Neuronal stem cell (in vitro differentiated cells): ENCODE results near the gene EXOC3.

ENCODE experiments used
- DNase-seq: peaks from one replicate; pipeline ENCODE4 v3.0.0-alpha.2; 2013; ENCODE audit warnings: low spot score
- H2AFZ ChIP-seq: one replicate; pipeline ENCODE4 v1.6.1; 2013; ENCODE audit warnings: mild to moderate bottlenecking, low read length, inconsistent platforms
- H2AK5ac ChIP-seq: 2 replicates; pipeline ENCODE4 v1.6.1; 2013; ENCODE audit warnings: low read depth, mild to moderate bottlenecking, inconsistent platforms, low read length, moderate library complexity, mixed read lengths
- H2BK120ac ChIP-seq: 2 replicates; pipeline ENCODE4 v1.6.1; 2013; ENCODE audit warnings: low read depth, mild to moderate bottlenecking, inconsistent platforms, low read length, moderate library complexity, mixed read lengths
- H2BK12ac ChIP-seq: one replicate; pipeline ENCODE4 v1.6.1; 2013; ENCODE audit warnings: low read length, inconsistent platforms
- H2BK15ac ChIP-seq: 2 replicates; pipeline ENCODE4 v1.6.1; 2013; ENCODE audit warnings: mild to moderate bottlenecking, low read length, inconsistent platforms, mixed read lengths
- H2BK5ac ChIP-seq: one replicate; pipeline ENCODE4 v1.6.1; 2013; ENCODE audit warnings: inconsistent platforms, mild to moderate bottlenecking, low read length, moderate library complexity
- H3K14ac ChIP-seq: one replicate; pipeline ENCODE4 v1.6.1; 2013; ENCODE audit warnings: low read length, inconsistent platforms
- H3K18ac ChIP-seq: 2 replicates; pipeline ENCODE4 v1.6.1; 2013; ENCODE audit warnings: low read length, inconsistent platforms
- H3K23ac ChIP-seq: 2 replicates; pipeline ENCODE4 v1.6.1; 2013; ENCODE audit warnings: low read depth, mild to moderate bottlenecking, mixed read lengths, low read length, inconsistent platforms; ENCODE audit not compliant: poor library complexity
- H3K27ac ChIP-seq: replicated peaks from 3 replicates; pipeline ENCODE4 v1.5.1; 2013; ENCODE audit warnings: low read length, inconsistent platforms
- H3K27me3 ChIP-seq, 3 experiments: 2 replicates each; pipeline ENCODE4 v1.6.1; 2013; ENCODE audit warnings: low read length in 3 of 3, mild to moderate bottlenecking in 2 of 3, inconsistent platforms in 1 of 3, low read depth in 1 of 3, mixed read lengths in 1 of 3, moderate library complexity in 1 of 3; ENCODE audit not compliant: control insufficient read depth in 3 of 3, insufficient read depth in 3 of 3
- H3K36me3 ChIP-seq, 2 donors: replicated peaks in 1 of 2; 2 replicates each; pipeline ENCODE4 v1.6.1; 2013; ENCODE audit warnings: low read length in 2 of 2; ENCODE audit not compliant: control insufficient read depth in 2 of 2, insufficient read depth in 2 of 2
- H3K4ac ChIP-seq: 2 replicates; pipeline ENCODE4 v1.6.1; 2013; ENCODE audit warnings: inconsistent platforms, mild to moderate bottlenecking, low read length, moderate library complexity
- H3K4me1 ChIP-seq, 2 donors: 1 replicate in 1 of 2; 2 replicates in 1 of 2; pipeline ENCODE4 v1.6.1; 2013; ENCODE audit warnings: low read length in 2 of 2, low read depth in 1 of 2; ENCODE audit not compliant: control insufficient read depth in 2 of 2, insufficient read depth in 1 of 2
- H3K4me2 ChIP-seq: one replicate; pipeline ENCODE4 v1.6.1; 2013; ENCODE audit warnings: mild to moderate bottlenecking, low read length, inconsistent platforms; ENCODE audit not compliant: insufficient read depth, poor library complexity, severe bottlenecking
- H3K4me3 ChIP-seq, 2 donors: 2 replicates each; pipeline ENCODE4 v1.5.1; 2013; ENCODE audit warnings: low read length in 2 of 2, mild to moderate bottlenecking in 2 of 2, inconsistent platforms in 1 of 2, moderate library complexity in 1 of 2
- H3K79me1 ChIP-seq: one replicate; pipeline ENCODE4 v1.6.1; 2013; ENCODE audit warnings: low read depth, mild to moderate bottlenecking, inconsistent platforms, low read length, moderate library complexity
- H3K9ac ChIP-seq: one replicate; pipeline ENCODE4 v1.6.1; 2013; ENCODE audit warnings: mild to moderate bottlenecking, low read depth, low read length, inconsistent platforms; ENCODE audit not compliant: poor library complexity
- H3K9me3 ChIP-seq, 2 donors: replicated peaks in 1 of 2; 2 replicates each; pipeline versions ENCODE3 to v1.6.1; 2013; ENCODE audit warnings: low read length in 2 of 2, mild to moderate bottlenecking in 2 of 2, inconsistent platforms in 1 of 2, low read depth in 1 of 2, mixed read lengths in 1 of 2, moderate library complexity in 1 of 2; ENCODE audit not compliant: control insufficient read depth in 2 of 2, insufficient read depth in 1 of 2
- H4K8ac ChIP-seq: one replicate; pipeline ENCODE4 v1.6.1; 2013; ENCODE audit warnings: low read depth, mild to moderate bottlenecking, inconsistent platforms, low read length, moderate library complexity
- H4K91ac ChIP-seq: one replicate; pipeline ENCODE4 v1.6.1; 2013; ENCODE audit warnings: low read length, low read depth, mild to moderate bottlenecking, inconsistent platforms; ENCODE audit not compliant: poor library complexity
- WGBS, 2 donors: extraction: QIAGEN DNeasy Blood & Tissue Kit; methylation state at CpG; one replicate each; pipeline ENCODE4 v1.1.7; 2013; ENCODE audit warnings: missing lambda C conversion rate in 2 of 2, mixed read lengths in 1 of 2; ENCODE audit not compliant: insufficient read length in 2 of 2, insufficient replicate concordance in 1 of 2; ENCODE audit errors: extremely low coverage in 2 of 2; 5-methylcytosine and 5-hydroxymethylcytosine counted together

The EXOC3 gene

GRCh38 chr5:418162-419121 lies 24.5 kb upstream of the EXOC3 start:
- Histone ChIP-seq H4K91ac (no peak overlapping the region), H3K27me3 (no peaks in the 10 kb centered on the region), H3K79me1 (no peaks in the 10 kb centered on the region), H3K4me1 (peaks cover 9 to 20% of the 10 kb centered on the region in 2 donors), H3K9ac (no peak overlapping the region), H3K27ac (no peak overlapping the region), H3K14ac (peak overlapping the region; percentile 98), H3K23ac (peak overlapping the region; percentile 10), H3K4ac (no peak overlapping the region), H2AFZ (peak overlapping the region; percentile 4), H3K4me3 (no peak overlapping the region), H2BK15ac (peak overlapping the region; percentile 73), H2BK12ac (no peak overlapping the region), H2BK5ac (no peak overlapping the region), H2AK5ac (peak overlapping the region; percentile 23), H2BK120ac (no peak overlapping the region), H4K8ac (no peak overlapping the region), H3K18ac (no peak overlapping the region), H3K36me3 (no peaks in the 10 kb centered on the region), H3K9me3 (peaks cover 0 to 3% of the 10 kb centered on the region in 2 donors), H3K4me2 (no peak overlapping the region)
- no peak for DNase-seq
- no CpG with 5 or more reads among the region's 18 CpGs for WGBS, 2 donors

- no CpG with 5 or more reads among the region's 12 CpGs for WGBS, 2 donors
- H2AK5ac ChIP-seq: peak overlapping the region; percentile 42
Observed at GRCh38 chr5:419970-420369, 23.0 kb upstream of the EXOC3 start.

DNA sequence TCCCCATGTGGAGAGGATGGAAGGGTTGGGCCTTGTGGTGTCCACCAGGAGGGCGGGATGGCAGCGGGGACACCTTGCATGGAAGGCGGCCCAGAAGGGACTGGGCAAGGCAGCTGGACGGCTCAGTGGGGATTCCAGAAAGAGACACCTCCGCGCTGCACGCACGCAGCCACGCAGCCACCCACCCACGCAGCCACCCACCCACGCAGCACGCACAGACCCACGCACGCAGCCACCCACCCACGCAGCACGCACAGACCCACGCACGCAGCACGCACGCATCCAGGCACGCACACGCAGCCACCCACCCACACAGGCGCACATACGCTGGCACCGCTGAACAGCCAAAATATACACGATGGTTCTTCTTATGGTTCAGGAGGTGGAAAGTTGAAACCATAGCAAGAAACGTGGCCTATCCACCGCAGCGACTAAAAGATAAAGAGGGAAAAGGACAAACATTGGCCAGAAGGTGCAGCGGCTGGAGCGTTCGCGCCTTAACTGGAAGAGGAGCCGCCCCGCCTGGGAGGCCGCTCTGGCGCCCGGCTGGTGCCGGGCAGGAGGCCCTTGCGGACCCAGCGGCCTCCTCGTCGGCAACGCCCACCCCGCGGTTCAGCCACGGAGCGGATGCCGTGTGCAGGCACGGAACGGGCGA lies 22.2 kb upstream of the EXOC3 start:
- Histone ChIP-seq H2BK120ac (no peak overlapping the region), H3K4me2 (no peak overlapping the region), H3K27ac (no peak overlapping the region), H2BK15ac (peak overlapping the region; percentile 61), H4K91ac (peak overlapping the region; percentile 30), H3K23ac (no peak overlapping the region), H3K4me3 (no peak overlapping the region), H3K18ac (peak overlapping the region; percentile 34), H3K4ac (no peak overlapping the region), H2BK5ac (no peak overlapping the region), H3K79me1 (no peaks in the 10 kb centered on the region), H2AFZ (no peak overlapping the region), H3K9me3 (peaks cover 0 to 3% of the 10 kb centered on the region in 2 donors), H3K4me1 (peaks cover 10 to 13% of the 10 kb centered on the region in 2 donors), H4K8ac (no peak overlapping the region), H3K9ac (peak overlapping the region; percentile 31), H3K14ac (peak overlapping the region; percentile 44), H3K27me3 (no peaks in the 10 kb centered on the region), H2AK5ac (peak overlapping the region; percentile 60), H2BK12ac (no peak overlapping the region), H3K36me3 (no peaks in the 10 kb centered on the region)
- no peak for DNase-seq
- no CpG with 5 or more reads among the region's 52 CpGs for WGBS, 2 donors

More at GRCh38 chr5:419970-420369, 23.0 kb upstream of the EXOC3 start:
- Histone ChIP-seq H2AFZ (no peak overlapping the region), H3K27me3 (no peaks in the 10 kb centered on the region), H3K14ac (no peak overlapping the region), H3K4me3 (no peak overlapping the region), H2BK5ac (no peak overlapping the region), H3K4ac (no peak overlapping the region), H3K36me3 (no peaks in the 10 kb centered on the region), H2BK15ac (no peak overlapping the region), H3K4me2 (no peak overlapping the region), H4K91ac (no peak overlapping the region), H2BK12ac (no peak overlapping the region), H4K8ac (no peak overlapping the region), H3K27ac (no peak overlapping the region), H3K4me1 (peaks cover 11 to 15% of the 10 kb centered on the region in 2 donors), H3K23ac (no peak overlapping the region), H3K9me3 (peaks cover 0 to 3% of the 10 kb centered on the region in 2 donors), H2BK120ac (no peak overlapping the region), H3K18ac (no peak overlapping the region), H3K9ac (no peak overlapping the region), H3K79me1 (no peaks in the 10 kb centered on the region)
- no peak for DNase-seq
